ENCODE measurements around the gene PAH. TPM values are rescaled to one million over a fixed set of nuclear protein-coding genes. Genes with fewer than 3 reads are reported as not detected.
A peak's percentile ranks its signal among the peaks of the same experiment; 100 is the strongest.

PAH gene
- total and polyA plus RNA-seq, 10 of the 15 experiments (the other 5 are each of a cell fraction or from before 2014, with no cell fraction given) = 0.20 to 4.8 (median 0.55) TPM; not detected in 1

- Histone ChIP-seq H2AFZ (ENCODE audit: control insufficient read depth, low read depth, low read length) (no peak overlapping the region), H3K4me3 (no peak overlapping the region), H3K27me3 (replicated peaks in 1 of 2; ENCODE audit: control insufficient read depth in 2 of 2, insufficient read depth in 2 of 2, low read length in 1 of 2) (no peaks in the 10 kb centered on the region), H4K20me1 (ENCODE audit: control insufficient read depth, insufficient read depth) (no peaks in the 10 kb centered on the region), H3K4me1 (ENCODE audit: control insufficient read depth, insufficient read depth, low read length) (no peaks in the 10 kb centered on the region), H3K79me2 (ENCODE audit: control insufficient read depth, insufficient read depth, low read length) (no peaks in the 10 kb centered on the region), H3K4me2 (ENCODE audit: control insufficient read depth, insufficient read depth) (no peak overlapping the region), H3K36me3 (ENCODE audit: control insufficient read depth in 2 of 2, insufficient read depth in 2 of 2, low read length in 1 of 2) (no peaks in the 10 kb centered on the region), H3K27ac (ENCODE audit: control insufficient read depth, insufficient read depth) (no peak overlapping the region), H3K9ac (ENCODE audit: control insufficient read depth, insufficient read depth, low read length) (no peak overlapping the region), H3K9me3 (replicated peaks; ENCODE audit: control insufficient read depth, insufficient read depth, low read length) (no peaks in the 10 kb centered on the region)
- ChIA-PET CTCF (interaction anchor here (0.6 to 4.2 kb wide), 9 partner anchors 9 to 645 kb away, joined by 3 to 19 read pairs (median 4); no protein-coding TSS in a partner anchor), POLR2A (interaction anchor here (0.7 to 1.6 kb wide), 3 partner anchors 13 to 595 kb away, joined by 3 read pairs; partner anchors contain the start of gene PAH), SMC1A (ENCODE audit: uncharacterized antibody, unreplicated experiment) (interaction anchor here (0.5 to 4.9 kb wide), 13 partner anchors 8 to 628 kb away, joined by 3 to 39 read pairs (median 3); no protein-coding TSS in a partner anchor), RAD21 (ENCODE audit: unreplicated experiment) (interaction anchor here (0.8 to 2.4 kb wide), 7 partner anchors 12 to 645 kb away, joined by 3 to 12 read pairs (median 4); partner anchors contain the start of gene PAH)
- no peak for DNase-seq (ENCODE audit: low read depth, low spot score)
- in situ Hi-C loops (cut with MboI) = no loop called here
- no TSS peak for BruUV-seq (replicated peaks)
- FAIRE-seq = no peak
- intact Hi-C loops (cut with micrococcal nuclease; ENCODE audit: unreplicated experiment) = no loop called here
- ATAC-seq = peak; percentile 53
- WGBS (ENCODE audit: insufficient coverage, insufficient replicate concordance, low lambda C conversion rate, missing lambda C conversion rate) = 36% methylated on average over 1 of the region's 1 CpG
- TF ChIP-seq HCFC1 (IDR thresholded peaks at IDR 0.05; ENCODE audit: low read length) = no peak
- no peak for TF ChIP-seq PML (IDR thresholded peaks at IDR 0.05; ENCODE audit: low read length)
- 0 out of 2 replicates have a peak, but pooled peaks have one; percentile 32 for TF ChIP-seq GATAD2B (conservative IDR thresholded peaks at IDR 0.05; ENCODE audit: low read depth)
- TF ChIP-seq PKNOX1 (IDR thresholded peaks at IDR 0.05) = no peak
- no peak for TF ChIP-seq E2F8 (IDR thresholded peaks at IDR 0.05; ENCODE audit: low read depth, partially characterized antibody)
- TF ChIP-seq RAD51 (IDR thresholded peaks at IDR 0.05) = no peak
- TF ChIP-seq IKZF2 (IDR thresholded peaks at IDR 0.05) = peak; percentile 33 to 43; a peak in 2 of 4 replicates
- no peak for TF ChIP-seq BCL3 (IDR thresholded peaks at IDR 0.05; ENCODE audit: borderline replicate concordance, insufficient read depth, low read depth, low read length, poor library complexity, severe bottlenecking)
- peak; percentile 48 for TF ChIP-seq IKZF1 (conservative IDR thresholded peaks at IDR 0.05)
- TF ChIP-seq STAT1 (conservative IDR thresholded peaks at IDR 0.05) = no peak
- TF ChIP-seq NR2F1 (conservative IDR thresholded peaks at IDR 0.05) = peak; percentile 62; the same call in 1 of the 2 replicates
- peak; percentile 69 for TF ChIP-seq MEF2B (IDR thresholded peaks at IDR 0.05; ENCODE audit: partially characterized antibody, poor library complexity, severe bottlenecking)
- TF ChIP-seq NFIC (IDR thresholded peaks at IDR 0.05; ENCODE audit: low read depth, low read length) = no peak
- TF ChIP-seq ATF7 (IDR thresholded peaks at IDR 0.05; ENCODE audit: low read depth) = peak; percentile 94
Observed at GRCh38 chr12:102903337-102904007, 13.6 kb downstream of the PAH start.

Data from GM12878 (cell line).